GM12872 (cell line): Measurements from ENCODE around the gene RFX3.

Experiments
- TF ChIP-seq, protein P1 (sequence below): IDR thresholded peaks from 3 replicates; pipeline ENCODE4 v1.5.1; 2011; ENCODE audit warnings: low read depth, mild to moderate bottlenecking, low read length, moderate library complexity; ENCODE audit not compliant: insufficient read depth

Gene RFX3

DNA sequence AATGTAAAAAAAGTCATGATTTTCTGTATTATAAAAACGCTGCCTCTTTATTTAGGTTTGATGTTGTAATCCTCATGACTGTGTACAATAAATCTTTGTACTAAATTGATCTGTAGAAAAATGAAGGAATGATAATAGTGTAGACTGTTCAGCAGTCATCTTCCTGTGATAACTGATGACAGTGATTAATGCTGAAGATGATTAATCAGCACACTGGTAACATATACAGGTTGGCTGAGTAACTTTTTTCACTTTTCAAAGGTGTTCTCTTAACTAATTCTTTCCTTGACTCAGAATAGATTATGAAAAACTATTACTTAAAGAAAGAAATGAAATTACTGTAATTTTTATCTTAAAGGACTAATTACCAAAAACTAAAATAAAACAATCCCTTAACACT, 122.5 kb downstream of the RFX3 start:
- TF ChIP-seq, protein P1, sequence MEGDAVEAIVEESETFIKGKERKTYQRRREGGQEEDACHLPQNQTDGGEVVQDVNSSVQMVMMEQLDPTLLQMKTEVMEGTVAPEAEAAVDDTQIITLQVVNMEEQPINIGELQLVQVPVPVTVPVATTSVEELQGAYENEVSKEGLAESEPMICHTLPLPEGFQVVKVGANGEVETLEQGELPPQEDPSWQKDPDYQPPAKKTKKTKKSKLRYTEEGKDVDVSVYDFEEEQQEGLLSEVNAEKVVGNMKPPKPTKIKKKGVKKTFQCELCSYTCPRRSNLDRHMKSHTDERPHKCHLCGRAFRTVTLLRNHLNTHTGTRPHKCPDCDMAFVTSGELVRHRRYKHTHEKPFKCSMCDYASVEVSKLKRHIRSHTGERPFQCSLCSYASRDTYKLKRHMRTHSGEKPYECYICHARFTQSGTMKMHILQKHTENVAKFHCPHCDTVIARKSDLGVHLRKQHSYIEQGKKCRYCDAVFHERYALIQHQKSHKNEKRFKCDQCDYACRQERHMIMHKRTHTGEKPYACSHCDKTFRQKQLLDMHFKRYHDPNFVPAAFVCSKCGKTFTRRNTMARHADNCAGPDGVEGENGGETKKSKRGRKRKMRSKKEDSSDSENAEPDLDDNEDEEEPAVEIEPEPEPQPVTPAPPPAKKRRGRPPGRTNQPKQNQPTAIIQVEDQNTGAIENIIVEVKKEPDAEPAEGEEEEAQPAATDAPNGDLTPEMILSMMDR: no peak

DNA sequence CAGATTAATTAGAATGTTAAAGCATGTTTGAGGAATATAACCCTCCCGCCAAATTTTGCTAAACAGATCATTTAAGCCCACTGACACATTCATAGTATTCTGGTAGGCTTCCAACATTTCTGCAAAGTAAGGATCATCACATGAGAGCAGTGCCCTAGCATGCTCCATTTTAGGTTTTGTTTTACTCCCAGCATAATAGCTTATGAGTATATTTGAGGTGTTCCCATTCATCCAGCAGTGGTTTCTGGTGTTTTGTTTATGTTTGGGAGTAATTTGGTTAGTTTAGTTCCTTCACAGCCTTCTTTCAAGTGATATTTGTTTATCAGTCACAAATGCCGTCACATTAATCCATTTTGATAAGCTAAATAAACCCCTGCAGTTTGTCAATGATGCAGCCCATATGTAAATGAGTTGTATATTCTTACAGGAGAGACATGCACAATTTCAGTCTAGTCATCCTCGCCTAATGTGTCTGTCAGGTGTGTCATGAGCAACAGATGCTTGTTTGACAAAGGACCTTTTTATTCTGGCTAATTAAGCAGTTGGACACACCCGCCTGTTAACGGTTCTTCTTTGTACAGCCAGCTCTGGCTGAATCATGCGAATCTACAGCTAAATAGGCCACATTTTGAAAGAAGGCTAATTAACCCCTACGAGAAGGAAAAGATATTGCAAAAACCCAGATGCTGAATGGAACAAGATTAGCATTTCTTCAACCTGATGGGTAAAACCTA, 124.4 kb downstream of the RFX3 start:
- TF ChIP-seq, protein P1: no peak

DNA sequence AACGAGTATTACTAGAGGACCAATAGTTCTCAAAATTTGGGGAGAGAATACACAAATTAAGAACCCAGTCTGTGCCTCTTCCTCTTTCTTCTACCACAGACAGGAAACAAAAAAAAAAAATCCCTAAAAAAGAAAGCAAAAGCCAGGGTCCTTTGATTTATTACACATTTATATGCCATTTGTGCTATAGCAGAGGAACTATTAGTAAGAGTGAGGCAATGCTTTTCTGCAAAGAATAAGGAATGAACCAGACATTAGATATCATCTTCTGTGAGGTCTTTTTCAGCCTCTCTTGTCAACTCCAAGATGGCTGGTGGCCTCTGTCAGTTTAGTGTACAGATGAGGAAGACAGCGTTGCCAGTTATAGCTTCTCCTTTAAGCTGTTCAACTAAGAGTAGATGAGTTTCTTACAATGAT, 127.6 kb downstream of the RFX3 start:
- TF ChIP-seq, protein P1: no peak

DNA sequence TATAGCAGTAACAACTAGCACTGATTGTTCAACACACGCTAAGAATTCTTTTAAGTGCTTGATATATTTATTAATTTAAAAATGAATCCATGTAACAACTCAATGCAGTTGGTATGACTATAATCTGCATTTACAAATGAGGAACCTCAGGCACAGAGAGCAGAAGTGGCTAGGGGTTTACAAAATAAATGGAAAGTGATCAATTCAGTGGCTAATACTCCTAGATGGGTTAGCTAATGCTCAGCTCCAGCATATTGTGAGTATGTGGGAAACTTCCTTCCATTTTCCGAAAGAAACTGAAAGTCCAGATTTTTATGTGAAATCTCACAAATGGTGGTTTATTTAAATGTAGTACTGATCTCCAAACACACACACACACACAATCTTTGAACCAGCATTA, 128.0 kb downstream of the RFX3 start:
- TF ChIP-seq, protein P1: no peak

DNA sequence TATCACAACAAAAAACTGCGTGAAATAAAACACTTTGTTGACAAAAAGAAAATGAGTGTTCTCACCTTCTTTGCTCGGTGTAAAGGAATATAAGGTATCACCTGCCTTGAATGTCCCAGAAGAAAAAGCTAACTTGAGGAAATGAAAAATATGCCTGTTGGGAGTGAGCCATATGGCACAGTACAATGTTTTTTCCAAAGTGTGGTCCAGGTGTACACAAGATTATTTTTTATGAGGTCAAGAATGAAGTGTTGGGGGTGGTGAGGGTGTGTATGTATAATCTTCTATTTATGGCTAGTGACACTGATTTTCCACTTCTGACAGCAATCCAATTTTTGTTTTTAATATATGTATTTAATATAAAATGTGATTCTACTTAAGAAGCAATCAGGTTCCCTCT, 134.4 kb downstream of the RFX3 start:
- TF ChIP-seq, protein P1: no peak

DNA sequence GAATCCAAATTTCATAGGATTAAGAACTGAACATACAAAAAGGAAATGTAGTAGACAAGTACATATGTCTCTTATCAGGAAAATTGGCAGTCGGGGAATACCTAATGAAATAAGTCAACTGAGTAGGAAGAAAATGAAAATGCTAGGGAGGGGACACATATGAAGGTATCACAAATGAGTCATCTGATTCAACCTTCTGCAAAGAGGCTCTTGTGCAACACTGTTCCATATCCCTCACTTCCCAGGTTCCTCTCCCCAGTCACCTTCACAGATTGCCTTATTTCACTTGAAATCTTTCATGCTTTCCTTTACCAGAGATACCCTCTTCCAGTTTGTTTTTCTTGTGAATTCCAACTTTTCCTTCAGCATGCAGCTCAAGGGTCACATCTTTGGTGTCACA, 139.0 kb downstream of the RFX3 start:
- TF ChIP-seq, protein P1: no peak

DNA sequence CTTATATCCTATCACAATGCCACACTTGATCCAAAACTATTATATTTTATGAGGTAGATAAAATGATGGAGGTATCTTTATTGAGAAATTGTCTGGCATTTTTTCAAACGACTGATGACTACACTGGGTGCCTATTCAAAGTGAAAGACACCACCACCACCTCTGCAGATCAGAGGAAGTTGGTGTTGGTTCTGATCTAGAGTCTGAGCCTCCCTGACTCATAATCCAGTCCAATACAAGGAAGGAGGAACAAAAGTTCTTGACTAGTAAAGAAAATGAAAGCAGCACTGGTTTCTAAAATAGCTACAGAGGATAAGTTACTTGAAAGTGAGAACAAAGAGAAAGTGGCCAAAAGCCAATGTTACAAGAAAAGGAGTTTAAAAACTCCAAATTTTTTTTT, 139.9 kb downstream of the RFX3 start:
- TF ChIP-seq, protein P1: no peak

DNA sequence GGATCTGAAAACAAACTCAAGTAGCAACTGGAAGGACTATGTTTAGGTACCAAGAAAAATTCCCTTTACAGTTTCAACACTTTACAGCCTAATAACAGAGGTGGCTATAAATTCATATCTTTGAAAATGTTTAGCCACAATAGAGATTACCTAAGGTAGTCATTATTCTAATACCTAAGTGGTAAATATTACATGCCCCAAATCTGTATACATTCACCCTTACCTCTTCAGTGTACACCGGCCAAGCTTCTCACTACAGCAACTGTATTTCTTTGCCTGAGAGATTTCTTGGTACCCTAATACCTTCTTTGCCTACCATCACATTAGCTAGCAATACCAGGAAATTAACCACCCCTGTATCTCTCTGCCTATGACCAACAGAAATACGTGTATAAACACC, 154.0 kb downstream of the RFX3 start:
- TF ChIP-seq, protein P1: no peak
